H1 (cell line): ENCODE results near the gene CCDC138. TPM values are rescaled to one million over a fixed set of nuclear protein-coding genes. Genes with fewer than 3 reads are reported as not detected.

ENCODE experiments used
- CTCF ChIA-PET: fragments of 300-600 bp; sonication (Branson Sonifier 250); formaldehyde crosslinking; loops from one replicate; lab custom pipeline; 2021; ENCODE audit not compliant: partially characterized antibody; lab: Charles Lee
- POLR2A ChIA-PET: fragments of 300-600 bp; sonication (Branson Sonifier 250); formaldehyde crosslinking; loops from one replicate; lab custom pipeline; 2021; ENCODE audit warnings: inconsistent platforms; ENCODE audit not compliant: partially characterized antibody; lab: Charles Lee
- DNase-seq, 2 experiments: peaks; one replicate each; pipeline versions ENCODE4 v3.0.0 to v3.0.0-alpha.2; 2010 to 2022; ENCODE audit warnings: low spot score in 2 of 2, low read depth in 1 of 2, mixed read lengths in 1 of 2
- FAIRE-seq: peaks from 2 replicates; lab custom pipeline; 2011; peaks lifted over from hg19 to GRCh38; lab: Jason Lieb, UNC
- H2AFZ ChIP-seq: 2 replicates; pipeline ENCODE4 v1.8.1; 2012; ENCODE audit warnings: low read length, inconsistent platforms
- H2AK5ac ChIP-seq: 2 replicates; pipeline ENCODE4 v1.6.1; 2013; ENCODE audit warnings: low read depth, low read length
- H2BK120ac ChIP-seq: replicated peaks from 2 replicates; pipeline ENCODE3; 2013; ENCODE audit warnings: low read depth, low read length, inconsistent platforms
- H2BK12ac ChIP-seq: 2 replicates; pipeline ENCODE4 v1.6.1; 2013; ENCODE audit warnings: low read depth, low read length
- H2BK15ac ChIP-seq: 2 replicates; pipeline ENCODE4 v1.6.1; 2013; ENCODE audit warnings: low read length
- H2BK20ac ChIP-seq: 2 replicates; pipeline ENCODE4 v1.6.1; 2013; ENCODE audit warnings: low read length
- H2BK5ac ChIP-seq: 2 replicates; pipeline ENCODE4 v1.6.1; 2013; ENCODE audit warnings: low read depth, low read length
- H3K14ac ChIP-seq: 2 replicates; pipeline ENCODE4 v1.6.1; 2013; ENCODE audit warnings: inconsistent platforms; ENCODE audit not compliant: insufficient read length
- H3K18ac ChIP-seq: 2 replicates; pipeline ENCODE4 v1.6.1; 2013; ENCODE audit warnings: low read length; ENCODE audit errors: extremely low read depth
- H3K23ac ChIP-seq: 2 replicates; pipeline ENCODE4 v1.6.1; 2013; ENCODE audit warnings: inconsistent platforms; ENCODE audit not compliant: insufficient read length
- H3K23me2 ChIP-seq: 2 replicates; pipeline ENCODE4 v1.6.1; 2013; ENCODE audit warnings: low read depth, low read length
- H3K27ac ChIP-seq: 2 replicates; pipeline ENCODE4 v1.6.1; 2011; ENCODE audit warnings: low read depth, low read length, inconsistent platforms
- H3K27me3 ChIP-seq, 4 experiments: replicated peaks in 1 of 4; 1 replicate in 1 of 4; 2 replicates in 3 of 4; pipeline versions ENCODE4 v1.6.1 to v1.8.1; 2011 to 2013; ENCODE audit warnings: low read length in 3 of 4, mild to moderate bottlenecking in 3 of 4, inconsistent platforms in 2 of 4, mixed read lengths in 2 of 4, moderate library complexity in 1 of 4; ENCODE audit not compliant: control insufficient read depth in 3 of 4, insufficient read depth in 3 of 4; ENCODE audit errors: extremely low read depth in 1 of 4
- H3K36me3 ChIP-seq, 4 experiments: 2 replicates each; pipeline versions ENCODE4 v1.6.1 to v1.8.1; 2011 to 2013; ENCODE audit warnings: mild to moderate bottlenecking in 4 of 4, low read length in 3 of 4, moderate library complexity in 2 of 4, control low read depth in 1 of 4, inconsistent platforms in 1 of 4; ENCODE audit not compliant: insufficient read depth in 4 of 4, control insufficient read depth in 2 of 4
- H3K4ac ChIP-seq: replicated peaks from 2 replicates; pipeline ENCODE3; 2013; ENCODE audit warnings: low read length, low read depth, mixed read lengths, inconsistent platforms; ENCODE audit not compliant: insufficient read length
- H3K4me1 ChIP-seq, 4 experiments: replicated peaks in 1 of 4; 1 replicate in 1 of 4; 2 replicates in 3 of 4; pipeline versions ENCODE4 v1.6.1 to v1.8.1; 2011 to 2013; ENCODE audit warnings: low read length in 3 of 4, inconsistent platforms in 2 of 4, mixed read lengths in 1 of 4; ENCODE audit not compliant: insufficient read depth in 4 of 4, control insufficient read depth in 3 of 4
- H3K4me2 ChIP-seq, 2 experiments: 2 replicates each; pipeline versions ENCODE4 v1.6.1 to v1.8.1; 2011 to 2013; ENCODE audit warnings: low read depth in 2 of 2, low read length in 2 of 2, control low read depth in 1 of 2, inconsistent platforms in 1 of 2, mild to moderate bottlenecking in 1 of 2; ENCODE audit not compliant: insufficient read depth in 1 of 2
- H3K4me3 ChIP-seq, 4 experiments: fragments of 200-600, 300-600 bp in 1 of 4; sonication (generic), shearing (Covaris generic), sonication (Bioruptor Twin) in 1 of 4; 2 replicates each; pipeline versions ENCODE4 v1.5.1 to v1.8.1; 2011 to 2016; ENCODE audit warnings: low read length in 4 of 4, low read depth in 3 of 4, control low read depth in 2 of 4, inconsistent platforms in 2 of 4, mild to moderate bottlenecking in 2 of 4, mixed read lengths in 1 of 4, moderate library complexity in 1 of 4; ENCODE audit not compliant: insufficient read depth in 2 of 4; ENCODE audit errors: extremely low read depth in 1 of 4
- H3K56ac ChIP-seq: replicated peaks from 2 replicates; pipeline ENCODE3; 2013; ENCODE audit warnings: low read depth, mild to moderate bottlenecking, mixed read lengths, low read length, inconsistent platforms; ENCODE audit not compliant: insufficient read length
- H3K79me1 ChIP-seq: 2 replicates; pipeline ENCODE4 v1.6.1; 2013; ENCODE audit warnings: low read depth, low read length, control low read depth
- H3K79me2 ChIP-seq, 2 experiments: 2 replicates each; pipeline versions ENCODE4 v1.6.1 to v1.8.1; 2012 to 2013; ENCODE audit warnings: low read length in 2 of 2, mild to moderate bottlenecking in 2 of 2, inconsistent platforms in 1 of 2; ENCODE audit not compliant: insufficient read depth in 2 of 2, control insufficient read depth in 1 of 2
- H3K9ac ChIP-seq, 4 experiments: replicated peaks in 1 of 4; 1 replicate in 1 of 4; 2 replicates in 3 of 4; pipeline versions ENCODE4 v1.6.1 to v1.8.1; 2011 to 2013; ENCODE audit warnings: low read depth in 3 of 4, low read length in 3 of 4, control low read depth in 2 of 4, mild to moderate bottlenecking in 2 of 4, moderate library complexity in 2 of 4, inconsistent platforms in 1 of 4; ENCODE audit errors: extremely low read depth in 1 of 4
- H3K9me3 ChIP-seq, 2 experiments: 2 replicates each; pipeline versions ENCODE4 v1.6.1 to v1.8.1; 2012 to 2013; ENCODE audit warnings: mild to moderate bottlenecking in 2 of 2, moderate library complexity in 2 of 2, control low read depth in 1 of 2, inconsistent platforms in 1 of 2, low read depth in 1 of 2, low read length in 1 of 2, mixed read lengths in 1 of 2; ENCODE audit not compliant: insufficient read depth in 2 of 2
- H4K20me1 ChIP-seq, 2 experiments: replicated peaks in 1 of 2; 2 replicates each; pipeline versions ENCODE3 to v1.8.1; 2011 to 2013; ENCODE audit warnings: inconsistent platforms in 2 of 2, low read length in 2 of 2, mild to moderate bottlenecking in 1 of 2; ENCODE audit not compliant: insufficient read depth in 2 of 2, control insufficient read depth in 1 of 2
- H4K5ac ChIP-seq: 2 replicates; pipeline ENCODE4 v1.6.1; 2013; ENCODE audit warnings: low read length, low read depth, mixed read lengths, inconsistent platforms; ENCODE audit not compliant: insufficient read length
- H4K8ac ChIP-seq: 2 replicates; pipeline ENCODE4 v1.8.0; 2013; ENCODE audit warnings: mild to moderate bottlenecking, moderate library complexity, low read length, inconsistent platforms; ENCODE audit not compliant: insufficient read depth; ENCODE audit errors: extremely low read depth
- H4K91ac ChIP-seq: replicated peaks from 2 replicates; pipeline ENCODE3; 2013; ENCODE audit warnings: low read length, mixed read lengths, inconsistent platforms; ENCODE audit not compliant: insufficient read length
- CHD1 ChIP-seq: IDR thresholded peaks from 2 replicates; pipeline ENCODE4 v1.6.1; 2012; ENCODE audit warnings: low read depth, low read length, improper control_type of control experiment
- SP1 ChIP-seq: IDR thresholded peaks from 2 replicates; pipeline ENCODE4 v1.6.1; 2011; ENCODE audit warnings: low read depth, low read length
- SP2 ChIP-seq: IDR thresholded peaks from 2 replicates; pipeline ENCODE4 v1.6.1; 2012; ENCODE audit warnings: mild to moderate bottlenecking, low read length, inconsistent platforms
- TAF7 ChIP-seq: optimal IDR thresholded peaks from 2 replicates; pipeline ENCODE3; 2011; ENCODE audit warnings: low read depth, mild to moderate bottlenecking, inconsistent platforms, low read length, moderate library complexity, borderline replicate concordance
- WGBS, 2 experiments: shearing (Covaris generic) in 1 of 2; methylation state at CpG; one replicate each; pipeline versions ENCODE4 v1.1.6 to v1.1.7; 2013 to 2015; ENCODE audit warnings: low lambda C conversion rate in 2 of 2, mixed read lengths in 2 of 2, inconsistent platforms in 1 of 2, low coverage in 1 of 2, missing lambda C conversion rate in 1 of 2; ENCODE audit not compliant: insufficient replicate concordance in 2 of 2, insufficient coverage in 1 of 2, insufficient read length in 1 of 2; ENCODE audit errors: extremely low coverage in 1 of 2, missing lambda C conversion rate in 1 of 2; 5-methylcytosine and 5-hydroxymethylcytosine counted together
- polyA plus RNA-seq, 7 experiments: library from polyadenylated mRNA; depleted of rRNA in 3 of 7; stranded (reverse) in 5 of 7; unstranded in 2 of 7; fragments of >200 nt in 5 of 7; fragments of 200-250 nt in 2 of 7; gene quantifications; 1 replicate in 5 of 7; 2 replicates in 1 of 7; 4 replicates in 1 of 7; pipeline versions ENCODE4 v1.2.1 to v1.2.3, GENCODE V29; 2011 to 2013; ENCODE audit warnings: missing spikeins in 2 of 7, mixed read lengths in 2 of 7
- total RNA-seq: library from RNA; stranded (reverse); fragmentation: NEBNext Ultra II Directional; extraction: Animal tissue kit (Norgen Biotek cat#: 25700); gene quantifications from 2 replicates; pipeline ENCODE4 v1.2.1, GENCODE V29; 2021

The CCDC138 gene
- total and polyA plus RNA-seq, 2 of the 8 experiments (the other 6 are each of a cell fraction or from before 2014, with no cell fraction given), result 8.3 to 29.8 TPM

- Histone ChIP-seq H3K27me3 (no peaks in the 10 kb centered on the region), H3K4me2 (no peak overlapping the region), H2BK12ac (no peak overlapping the region), H3K4me1 (no peaks in the 10 kb centered on the region), H4K91ac (no peak overlapping the region), H3K36me3 (no peaks in the 10 kb centered on the region), H2BK120ac (no peak overlapping the region), H3K18ac (no peak overlapping the region), H4K20me1 (no peaks in the 10 kb centered on the region), H3K23me2 (no peaks in the 10 kb centered on the region), H3K9ac (no peak overlapping the region), H3K23ac (no peak overlapping the region), H2AFZ (no peak overlapping the region), H3K79me1 (no peaks in the 10 kb centered on the region), H3K4ac (no peak overlapping the region), H4K8ac (no peak overlapping the region), H3K4me3 (no peak overlapping the region), H2BK20ac (no peak overlapping the region), H2AK5ac (no peak overlapping the region), H3K9me3 (no peaks in the 10 kb centered on the region), H3K14ac (no peak overlapping the region), H2BK15ac (no peak overlapping the region)
- POLR2A ChIA-PET, result interaction anchor here (0.6 to 1.7 kb wide), 2 partner anchors 10 to 115 kb away, joined by 3 to 4 read pairs; no protein-coding TSS in a partner anchor
- CTCF ChIA-PET, result interaction anchor here (1.0 kb wide), 1 partner anchor 24 kb away, joined by 3 read pairs; no protein-coding TSS in a partner anchor
- FAIRE-seq (no peak), DNase-seq (peak in 1 of 2 experiments; percentile 41)
- no peak for TF ChIP-seq SP2
- no peak for TF ChIP-seq SP1
- TF ChIP-seq CHD1, result no peak
- no peak for TF ChIP-seq TAF7
- TF ChIP-seq, all 59 proteins: peak for 0
- Histone ChIP-seq H3K56ac (no peak overlapping the region), H3K27ac (no peak overlapping the region), H4K5ac (no peak overlapping the region), H3K79me2 (no peaks in the 10 kb centered on the region), H2BK5ac (no peak overlapping the region)
- WGBS, 2 experiments, result 77% methylated on average over 15 of the region's 15 CpGs; no CpG with 5 or more reads in 1 of the 2 experiments
Observed at GRCh38 chr2:108906403-108907077, 120.0 kb downstream of the CCDC138 start.
